Measurements from ENCODE around the gene UGT1A3.

Gene UGT1A3

GRCh38 chr2:233819884-233820773, 91.3 kb downstream of the UGT1A3 start:
- TF ChIP-seq CTCF (conservative IDR thresholded peaks at IDR 0.05; ENCODE audit: low read depth, low read length): no peak
- no peak overlapping the region for H3K4me3 ChIP-seq (ENCODE audit: low read depth, low read length)
- no peak for DNase-seq (ENCODE audit: low read depth)

GRCh38 chr2:233820774-233821105, 91.9 kb downstream of the UGT1A3 start:
- no peak overlapping the region for H3K4me3 ChIP-seq (ENCODE audit: low read depth, low read length)
- no peak for TF ChIP-seq CTCF (conservative IDR thresholded peaks at IDR 0.05; ENCODE audit: low read depth, low read length)
- DNase-seq (ENCODE audit: low read depth): no peak

- DNase-seq (ENCODE audit: low read depth): no peak
- H3K4me3 ChIP-seq (ENCODE audit: low read depth, low read length): no peak overlapping the region
- no peak for TF ChIP-seq CTCF (conservative IDR thresholded peaks at IDR 0.05; ENCODE audit: low read depth, low read length)
Observed at GRCh38 chr2:233821196-233821595, 92.4 kb downstream of the UGT1A3 start.

- H3K4me3 ChIP-seq (ENCODE audit: low read depth, low read length): no peak overlapping the region
- DNase-seq (ENCODE audit: low read depth): no peak
- no peak for TF ChIP-seq CTCF (conservative IDR thresholded peaks at IDR 0.05; ENCODE audit: low read depth, low read length)
Observed at GRCh38 chr2:233821709-233822100, 92.9 kb downstream of the UGT1A3 start.

GRCh38 chr2:233822101-233822771, 93.4 kb downstream of the UGT1A3 start:
- DNase-seq (ENCODE audit: low read depth): no peak

More at GRCh38 chr2:233822101-233822771, 93.4 kb downstream of the UGT1A3 start:
- no peak for TF ChIP-seq CTCF (conservative IDR thresholded peaks at IDR 0.05; ENCODE audit: low read depth, low read length)
- H3K4me3 ChIP-seq (ENCODE audit: low read depth, low read length): no peak overlapping the region
